Suprapubic skin (tissue), 3 donors: ENCODE data around the gene SUGCT.

Experiments
- POLR2A ChIP-seq, 2 donors: fragments of 450-650 bp; IDR thresholded peaks; one replicate each; pipeline ENCODE4 v1.6.1; 2017; ENCODE audit warnings: antibody characterized with exemption in 2 of 2, mild to moderate bottlenecking in 2 of 2, moderate library complexity in 2 of 2
- TF ChIP-seq, protein P1 (sequence below), 2 donors: fragments of 200-600 bp in 1 of 2; fragments of 450-650 bp in 1 of 2; sonication (generic) in 1 of 2; IDR thresholded peaks; one replicate each; pipeline ENCODE4 v1.5.1; 2016 to 2019; ENCODE audit warnings: antibody characterized with exemption in 2 of 2, mild to moderate bottlenecking in 1 of 2, moderate library complexity in 1 of 2

DNA sequence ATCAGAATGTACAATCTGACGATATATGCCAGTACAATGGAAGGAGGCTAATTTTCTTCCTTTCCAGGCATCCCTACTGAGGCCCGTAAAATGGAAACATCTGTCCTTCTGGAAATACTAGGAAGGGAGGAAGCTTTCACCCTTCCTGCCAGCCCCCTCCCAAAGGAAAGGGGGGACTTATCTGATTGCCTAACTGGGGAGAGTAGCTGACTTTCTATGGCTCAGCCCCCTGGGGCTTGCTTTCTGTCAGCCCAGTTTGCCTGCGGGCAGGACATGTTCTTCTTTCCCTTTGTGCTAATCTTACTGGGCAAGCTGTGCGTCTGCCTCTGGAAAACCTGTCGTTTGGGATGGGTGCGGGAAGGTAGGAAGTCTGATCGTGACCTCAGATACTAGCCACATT lies 508.9 kb downstream of the SUGCT start:
- TF ChIP-seq POLR2A (IDR thresholded peaks at IDR 0.05), result no peak
- TF ChIP-seq, protein P1, sequence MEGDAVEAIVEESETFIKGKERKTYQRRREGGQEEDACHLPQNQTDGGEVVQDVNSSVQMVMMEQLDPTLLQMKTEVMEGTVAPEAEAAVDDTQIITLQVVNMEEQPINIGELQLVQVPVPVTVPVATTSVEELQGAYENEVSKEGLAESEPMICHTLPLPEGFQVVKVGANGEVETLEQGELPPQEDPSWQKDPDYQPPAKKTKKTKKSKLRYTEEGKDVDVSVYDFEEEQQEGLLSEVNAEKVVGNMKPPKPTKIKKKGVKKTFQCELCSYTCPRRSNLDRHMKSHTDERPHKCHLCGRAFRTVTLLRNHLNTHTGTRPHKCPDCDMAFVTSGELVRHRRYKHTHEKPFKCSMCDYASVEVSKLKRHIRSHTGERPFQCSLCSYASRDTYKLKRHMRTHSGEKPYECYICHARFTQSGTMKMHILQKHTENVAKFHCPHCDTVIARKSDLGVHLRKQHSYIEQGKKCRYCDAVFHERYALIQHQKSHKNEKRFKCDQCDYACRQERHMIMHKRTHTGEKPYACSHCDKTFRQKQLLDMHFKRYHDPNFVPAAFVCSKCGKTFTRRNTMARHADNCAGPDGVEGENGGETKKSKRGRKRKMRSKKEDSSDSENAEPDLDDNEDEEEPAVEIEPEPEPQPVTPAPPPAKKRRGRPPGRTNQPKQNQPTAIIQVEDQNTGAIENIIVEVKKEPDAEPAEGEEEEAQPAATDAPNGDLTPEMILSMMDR (IDR thresholded peaks at IDR 0.05), result no peak
